ENCODE measurements around the gene KCNIP3. TPM values are rescaled to one million over a fixed set of nuclear protein-coding genes. Genes with fewer than 3 reads are reported as not detected.

The KCNIP3 gene
- total RNA-seq, 1 donor from 2014 or later: 0.68 TPM

- Histone ChIP-seq H3K9ac (ENCODE audit: low read length) (no peak overlapping the region), H3K4me2 (ENCODE audit: low read length) (no peak overlapping the region), H2AFZ (ENCODE audit: low read depth, low read length) (no peak overlapping the region), H3K36me3 (ENCODE audit: insufficient read depth, low read length) (no peaks in the 10 kb centered on the region), H3K27ac (ENCODE audit: low read depth, low read length) (no peak overlapping the region), H3K9me3 (ENCODE audit: insufficient read depth, low read depth, low read length) (no peaks in the 10 kb centered on the region), H3K79me2 (ENCODE audit: insufficient read depth, low read length) (no peaks in the 10 kb centered on the region), H3K4me3 (ENCODE audit: insufficient read depth, low read depth, low read length) (no peak overlapping the region), H3K4me1 (ENCODE audit: insufficient read depth, low read length) (no peaks in the 10 kb centered on the region), H3K27me3 (ENCODE audit: insufficient read depth, low read length) (peaks cover 16% of the 10 kb centered on the region), H4K20me1 (ENCODE audit: insufficient read depth, low read length) (no peaks in the 10 kb centered on the region)
- TF ChIP-seq EZH2 (IDR thresholded peaks at IDR 0.05; ENCODE audit: insufficient read depth, low read length) (no peak), CTCF (IDR thresholded peaks at IDR 0.05; ENCODE audit: insufficient read depth, low read depth, low read length) (no peak)
- Mint-ChIP-seq H3K4me3 (ENCODE audit: unreplicated experiment) (no peak overlapping the region), H3K27me3 (ENCODE audit: low read depth, unreplicated experiment) (peaks cover 37% of the 10 kb centered on the region), H3K36me3 (ENCODE audit: low read depth, unreplicated experiment) (no peaks in the 10 kb centered on the region), H3K4me1 (ENCODE audit: low read depth, unreplicated experiment) (peaks cover 6% of the 10 kb centered on the region), H3K9me3 (ENCODE audit: unreplicated experiment) (no peaks in the 10 kb centered on the region), H3K27ac (ENCODE audit: unreplicated experiment) (no peak overlapping the region)
- no peak for FAIRE-seq
- DNase-seq (ENCODE audit: low read depth): no peak
These were observed 670 bp downstream of the KCNIP3 start for GRCh38 chr2:95297639-95298395.

GRCh38 chr2:95298486-95299111 is 1.5 kb downstream of the KCNIP3 start:
- Histone ChIP-seq H3K9me3 (ENCODE audit: insufficient read depth, low read depth, low read length) (no peaks in the 10 kb centered on the region), H4K20me1 (ENCODE audit: insufficient read depth, low read length) (no peaks in the 10 kb centered on the region), H3K79me2 (ENCODE audit: insufficient read depth, low read length) (no peaks in the 10 kb centered on the region), H3K4me1 (ENCODE audit: insufficient read depth, low read length) (no peaks in the 10 kb centered on the region), H3K4me2 (ENCODE audit: low read length) (no peak overlapping the region), H3K36me3 (ENCODE audit: insufficient read depth, low read length) (no peaks in the 10 kb centered on the region), H3K27ac (ENCODE audit: low read depth, low read length) (no peak overlapping the region), H3K27me3 (ENCODE audit: insufficient read depth, low read length) (peaks cover 18% of the 10 kb centered on the region), H3K9ac (ENCODE audit: low read length) (no peak overlapping the region), H3K4me3 (ENCODE audit: insufficient read depth, low read depth, low read length) (no peak overlapping the region), H2AFZ (ENCODE audit: low read depth, low read length) (no peak overlapping the region)
- Mint-ChIP-seq H3K9me3 (ENCODE audit: unreplicated experiment) (no peaks in the 10 kb centered on the region), H3K27ac (ENCODE audit: unreplicated experiment) (no peak overlapping the region), H3K36me3 (ENCODE audit: low read depth, unreplicated experiment) (peaks cover 3% of the 10 kb centered on the region), H3K27me3 (ENCODE audit: low read depth, unreplicated experiment) (peaks cover 44% of the 10 kb centered on the region), H3K4me1 (ENCODE audit: low read depth, unreplicated experiment) (peaks cover 6% of the 10 kb centered on the region), H3K4me3 (ENCODE audit: unreplicated experiment) (no peak overlapping the region)
- TF ChIP-seq CTCF (IDR thresholded peaks at IDR 0.05; ENCODE audit: insufficient read depth, low read depth, low read length) (no peak), EZH2 (IDR thresholded peaks at IDR 0.05; ENCODE audit: insufficient read depth, low read length) (no peak)
- FAIRE-seq: no peak
- no peak for DNase-seq (ENCODE audit: low read depth)

GRCh38 chr2:95299961-95300360 is 2.8 kb downstream of the KCNIP3 start:
- no peak overlapping the region for H2AFZ ChIP-seq (ENCODE audit: low read depth, low read length)
- H3K4me1 ChIP-seq (ENCODE audit: insufficient read depth, low read length): no peaks in the 10 kb centered on the region
- H3K4me2 ChIP-seq (ENCODE audit: low read length): no peak overlapping the region
- H3K36me3 ChIP-seq (ENCODE audit: insufficient read depth, low read length): no peaks in the 10 kb centered on the region
- Mint-ChIP-seq H3K27me3 (ENCODE audit: low read depth, unreplicated experiment) (peaks cover 43% of the 10 kb centered on the region), H3K27ac (ENCODE audit: unreplicated experiment) (no peak overlapping the region), H3K36me3 (ENCODE audit: low read depth, unreplicated experiment) (peaks cover 3% of the 10 kb centered on the region), H3K9me3 (ENCODE audit: unreplicated experiment) (no peaks in the 10 kb centered on the region), H3K4me3 (ENCODE audit: unreplicated experiment) (no peak overlapping the region), H3K4me1 (ENCODE audit: low read depth, unreplicated experiment) (peaks cover 6% of the 10 kb centered on the region)
- H3K9me3 ChIP-seq (ENCODE audit: insufficient read depth, low read depth, low read length): no peaks in the 10 kb centered on the region
- DNase-seq (ENCODE audit: low read depth): no peak
- H3K27ac ChIP-seq (ENCODE audit: low read depth, low read length): no peak overlapping the region
- H3K9ac ChIP-seq (ENCODE audit: low read length): no peak overlapping the region
- no peak for FAIRE-seq
- H3K27me3 ChIP-seq (ENCODE audit: insufficient read depth, low read length): peaks cover 18% of the 10 kb centered on the region
- no peaks in the 10 kb centered on the region for H3K79me2 ChIP-seq (ENCODE audit: insufficient read depth, low read length)
- TF ChIP-seq EZH2 (IDR thresholded peaks at IDR 0.05; ENCODE audit: insufficient read depth, low read length): no peak
- no peak for TF ChIP-seq CTCF (IDR thresholded peaks at IDR 0.05; ENCODE audit: insufficient read depth, low read depth, low read length)
- H3K4me3 ChIP-seq (ENCODE audit: insufficient read depth, low read depth, low read length): no peak overlapping the region
- H4K20me1 ChIP-seq (ENCODE audit: insufficient read depth, low read length): no peaks in the 10 kb centered on the region

Measured in astrocyte (in vitro differentiated cells and primary cell).